GM19324 (cell line): ENCODE results near the gene MAGI2.

ENCODE experiments used
- ATAC-seq: cut with Tn5 transposase; IDR thresholded peaks from one replicate; pipeline ENCODE4 v1.9.1; 2021; ENCODE audit warnings: mild to moderate bottlenecking, moderate library complexity; ENCODE audit not compliant: unreplicated experiment, low FRiP score

The MAGI2 gene

DNA sequence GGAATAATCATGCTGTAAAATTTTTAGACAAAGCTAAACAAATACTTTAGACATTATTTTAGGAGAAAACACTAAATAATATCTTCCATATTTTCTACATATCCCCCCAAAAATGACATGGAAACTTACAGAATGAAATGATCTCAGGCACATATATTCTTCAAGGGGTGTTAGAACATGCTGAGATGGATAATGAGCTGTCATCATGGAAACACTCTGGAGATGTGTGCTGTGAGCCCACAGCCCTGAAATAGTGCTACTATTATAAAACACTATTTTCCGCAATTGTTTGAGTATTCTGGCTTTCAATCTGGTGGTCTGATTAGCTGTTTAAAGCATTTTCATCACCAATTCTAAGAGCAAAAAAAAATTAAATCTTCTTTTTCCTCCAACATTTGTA is 1269.2 kb downstream of the MAGI2 start:
- ATAC-seq = no peak

DNA sequence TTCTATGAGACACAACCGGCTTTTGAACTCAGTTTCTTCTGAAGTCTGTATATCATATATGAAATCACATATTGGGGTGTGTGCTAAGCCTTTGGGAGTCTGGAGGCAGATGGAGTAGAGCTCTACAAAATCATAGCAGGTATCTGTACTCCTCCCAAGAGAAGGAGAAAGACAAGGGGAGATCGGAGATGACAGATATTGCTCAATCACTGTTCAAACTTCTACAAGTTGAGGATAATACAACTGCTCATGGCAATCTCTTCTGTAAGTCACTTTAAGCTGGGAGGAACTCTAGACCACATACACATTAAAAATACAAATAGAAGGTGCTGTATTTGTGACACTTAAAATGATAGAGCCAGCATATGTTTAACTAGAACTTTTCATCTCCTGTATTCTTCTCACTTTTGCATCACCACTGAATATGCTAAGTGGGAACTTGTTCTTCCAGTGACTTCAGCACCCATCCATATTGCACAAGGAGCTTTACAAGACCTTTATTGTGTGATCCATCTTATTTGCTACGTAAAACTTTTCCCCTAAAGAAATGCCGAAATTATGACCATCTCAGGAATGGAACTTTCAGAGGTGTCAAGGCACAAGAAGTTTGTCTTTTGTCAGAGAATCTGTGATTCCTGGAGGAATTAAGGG is 1273.5 kb downstream of the MAGI2 start:
- ATAC-seq = no peak

DNA sequence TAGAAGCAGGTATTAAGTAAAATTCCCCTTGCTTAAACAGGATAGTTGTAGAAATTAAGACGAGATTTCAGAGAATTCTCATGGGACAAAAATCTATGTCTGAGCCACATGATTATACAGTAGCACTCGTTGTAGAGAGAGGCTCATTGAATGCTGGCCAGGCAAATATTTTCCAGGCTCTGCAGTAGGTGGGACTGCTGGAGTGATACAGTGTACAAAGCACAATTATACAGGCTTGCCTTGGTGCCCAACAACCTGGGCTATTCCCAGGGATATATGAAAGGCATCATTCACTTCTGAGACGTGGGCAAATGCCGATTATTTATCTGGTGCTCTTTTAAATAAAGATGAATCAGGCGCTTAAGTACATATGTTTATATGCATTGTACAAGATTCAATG is 1274.3 kb downstream of the MAGI2 start:
- ATAC-seq = no peak

DNA sequence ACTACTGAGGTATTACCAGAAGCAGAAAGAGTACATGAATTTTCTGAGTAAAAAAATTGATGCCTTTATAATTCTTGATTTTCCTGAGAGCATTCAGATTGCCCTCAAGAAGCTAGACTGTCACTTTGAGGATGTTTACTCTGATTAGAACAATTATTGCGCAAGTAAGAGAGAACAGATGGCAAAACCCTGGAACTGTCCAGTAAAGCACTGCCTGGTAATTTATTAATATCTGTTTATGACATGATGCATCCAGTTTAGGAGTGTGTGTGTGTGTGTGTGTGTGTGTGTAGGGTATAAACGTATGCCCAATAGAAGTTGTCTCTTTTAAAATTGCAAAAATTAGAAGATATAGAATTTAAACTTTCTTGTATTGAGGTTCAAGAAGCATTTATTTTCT is 1275.1 kb downstream of the MAGI2 start:
- ATAC-seq = no peak

DNA sequence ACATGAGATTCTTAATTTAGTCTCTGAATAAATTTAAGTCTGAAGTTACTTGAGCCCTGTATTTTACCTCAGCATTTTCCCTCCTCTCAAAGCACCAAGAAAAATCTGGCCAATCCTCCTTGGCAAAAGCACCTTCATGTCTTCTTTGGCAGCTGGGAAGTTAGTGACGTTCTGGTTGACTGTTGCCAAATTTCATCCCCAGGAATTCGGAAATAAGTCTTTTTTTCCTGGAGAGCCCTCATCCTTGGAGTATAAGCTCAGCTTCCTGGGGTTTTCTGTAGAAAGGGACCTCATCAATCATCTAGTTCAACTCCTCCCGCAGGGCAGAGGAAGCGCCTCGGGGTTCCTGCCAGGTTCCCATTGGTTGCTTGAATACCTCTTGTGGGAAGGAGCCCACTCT is 1277.3 kb downstream of the MAGI2 start:
- ATAC-seq = no peak

DNA sequence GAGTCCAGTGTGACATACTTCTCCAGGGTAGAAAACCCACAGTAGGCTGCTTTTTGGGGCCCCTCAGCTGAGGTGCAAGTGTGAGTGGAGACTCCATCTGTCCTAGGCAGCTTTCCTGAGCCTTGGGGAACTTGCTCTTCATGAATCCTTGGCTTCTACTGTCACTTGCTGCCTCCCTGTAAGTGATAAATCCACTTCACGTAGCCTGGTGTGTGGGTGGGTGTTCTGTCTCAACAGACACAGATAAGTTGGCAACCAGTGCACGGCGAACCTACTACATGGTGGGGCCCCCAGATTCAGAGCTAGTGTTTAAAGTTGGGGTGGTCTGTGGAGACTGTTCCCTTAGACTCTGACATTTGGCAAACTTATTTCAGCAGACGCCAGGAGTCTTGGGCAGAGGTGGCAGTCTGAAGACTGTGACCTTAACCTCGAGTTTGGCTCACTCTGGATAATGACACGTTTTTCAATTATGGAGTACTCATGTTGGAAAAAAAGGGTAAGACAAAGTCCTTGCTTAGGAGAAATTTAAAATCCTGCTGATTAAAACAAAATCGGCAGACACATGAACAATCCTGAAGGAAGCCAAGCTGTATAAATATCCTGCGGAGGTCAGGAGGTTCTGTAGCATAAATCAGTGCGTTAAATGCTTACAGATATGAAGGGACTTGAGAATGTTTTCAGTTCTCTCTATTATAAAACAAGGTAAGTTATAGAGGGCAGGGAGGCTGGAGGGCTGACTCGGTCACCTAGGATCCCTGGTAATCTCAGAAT is 1278.0 kb downstream of the MAGI2 start:
- no peak for ATAC-seq

DNA sequence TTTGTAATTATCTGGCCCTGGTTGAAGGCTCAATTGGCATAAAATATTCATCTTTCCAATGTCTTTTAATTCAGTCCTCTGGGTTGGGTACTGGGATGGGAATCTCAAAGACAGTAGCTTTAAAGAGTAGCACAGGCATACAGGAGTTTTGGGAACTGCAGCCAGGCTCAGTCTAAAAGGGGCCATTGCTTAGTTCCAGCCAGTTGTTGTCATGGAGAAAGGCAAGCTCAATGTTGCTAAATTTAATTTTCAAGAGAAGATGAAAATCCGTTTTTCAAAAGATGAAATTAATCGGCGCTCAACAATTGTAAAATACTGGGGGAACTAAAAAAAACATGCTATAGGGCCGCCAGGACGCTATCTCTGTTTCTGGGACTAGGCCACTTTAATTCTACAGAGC is 1279.8 kb downstream of the MAGI2 start:
- no peak for ATAC-seq

DNA sequence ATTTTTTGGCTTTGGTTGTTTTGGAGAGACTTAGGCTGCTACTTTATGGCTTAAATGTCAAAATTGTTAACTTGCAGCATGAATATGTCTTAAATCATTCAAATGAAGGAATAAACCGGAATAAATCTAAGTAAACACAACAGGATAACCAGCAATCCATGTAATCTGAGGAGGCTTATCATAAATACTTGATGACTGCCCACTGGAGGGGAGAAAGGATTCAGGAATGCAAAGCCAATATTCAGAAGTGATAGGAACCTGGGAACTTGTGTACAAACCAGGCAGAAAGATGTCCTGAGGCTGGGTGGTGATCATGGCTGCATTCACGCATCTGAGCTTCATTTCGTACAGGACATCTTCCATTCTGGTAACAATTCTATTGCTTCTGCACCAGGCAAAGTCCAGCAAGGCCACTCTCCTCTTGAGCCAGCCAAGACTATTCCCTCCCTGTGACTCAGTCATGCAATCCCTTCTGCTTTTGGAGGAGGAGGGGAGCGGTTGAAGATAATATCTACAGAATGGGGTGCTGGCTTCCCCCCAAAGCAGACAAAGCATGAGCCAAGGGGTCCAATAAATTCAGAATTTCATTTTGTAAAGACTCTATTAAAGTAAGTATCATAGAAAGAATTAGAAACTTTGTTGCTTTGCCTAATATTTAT is 1280.4 kb downstream of the MAGI2 start:
- ATAC-seq = no peak

DNA sequence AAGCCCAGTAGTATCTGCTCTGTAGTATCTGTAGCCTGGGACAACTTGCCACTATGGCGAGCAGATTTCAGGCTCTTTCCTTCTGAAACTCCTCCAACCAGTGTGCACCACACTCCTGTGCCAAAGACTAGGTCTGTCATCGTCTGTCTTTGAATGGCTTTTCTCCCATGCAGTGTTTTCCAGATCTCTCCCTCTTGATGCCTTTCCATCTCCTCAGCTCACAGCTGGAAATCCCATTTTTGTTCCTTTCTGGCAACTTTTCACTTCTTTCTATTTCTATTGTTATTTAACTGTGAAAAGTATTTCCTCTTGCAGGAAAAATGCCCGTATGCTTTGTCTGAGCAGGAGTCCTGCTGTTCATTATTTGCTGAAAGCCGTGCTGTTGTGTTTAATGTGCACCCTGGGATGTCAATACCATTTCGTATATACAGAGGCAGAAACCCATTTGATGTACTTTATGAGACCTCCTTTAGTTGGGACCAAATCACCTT is 1281.2 kb downstream of the MAGI2 start:
- ATAC-seq = no peak

DNA sequence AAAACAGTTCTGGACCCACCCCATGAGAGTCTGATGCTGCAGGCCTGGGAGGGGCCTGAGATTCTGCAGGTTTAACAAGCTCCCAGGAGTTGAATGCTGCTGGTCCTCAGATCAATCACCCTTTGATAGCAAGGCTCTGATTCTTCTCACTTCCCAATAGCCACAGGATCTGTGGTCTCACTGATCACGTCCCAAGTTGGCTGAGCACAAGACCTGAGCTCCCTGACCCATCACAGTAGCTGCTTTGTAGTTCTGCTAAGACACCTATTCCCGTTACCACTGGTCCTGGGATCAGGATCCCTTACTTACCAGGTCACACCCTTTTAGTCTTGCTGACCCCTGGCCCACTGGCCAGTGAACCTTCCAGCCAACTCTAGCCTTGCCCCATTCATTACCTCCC is 1282.1 kb downstream of the MAGI2 start:
- no peak for ATAC-seq

DNA sequence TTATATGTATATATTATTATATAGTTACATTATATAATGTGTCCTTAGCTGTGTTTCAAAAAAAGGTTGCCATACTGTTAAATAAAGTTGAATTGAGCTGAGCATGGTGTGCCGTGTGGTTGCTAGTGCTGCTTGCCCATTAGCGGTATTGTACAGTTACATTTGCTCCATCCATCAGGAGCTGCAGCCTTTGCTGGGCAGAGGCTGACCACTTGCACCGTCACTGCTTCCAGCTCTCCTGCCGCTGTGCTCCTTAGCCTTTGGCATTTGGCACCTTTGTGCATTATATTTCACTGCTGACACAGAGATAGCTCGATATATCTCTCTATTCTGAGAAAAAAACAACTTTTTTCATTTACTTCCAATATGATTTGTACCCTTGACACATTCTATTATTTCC is 1282.7 kb downstream of the MAGI2 start:
- ATAC-seq = no peak

DNA sequence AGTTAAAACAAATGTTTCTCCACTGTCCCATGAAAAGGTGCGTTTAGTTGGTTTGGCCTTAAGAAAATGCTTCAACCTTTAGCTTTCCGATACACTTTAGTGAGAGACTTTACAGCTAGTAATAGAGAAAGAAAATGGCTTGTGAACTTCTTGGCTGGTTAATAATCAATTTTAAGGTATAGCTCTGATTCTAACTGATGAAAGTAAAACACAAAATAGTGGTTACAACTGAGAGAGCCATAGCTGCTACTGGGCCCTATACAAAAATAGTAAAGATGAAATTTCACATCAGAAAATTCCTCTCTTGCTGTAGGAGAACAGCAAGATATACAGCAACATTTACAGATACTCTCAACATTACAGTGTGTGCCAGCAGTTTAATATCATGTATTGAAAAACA is 1283.5 kb downstream of the MAGI2 start:
- no peak for ATAC-seq

DNA sequence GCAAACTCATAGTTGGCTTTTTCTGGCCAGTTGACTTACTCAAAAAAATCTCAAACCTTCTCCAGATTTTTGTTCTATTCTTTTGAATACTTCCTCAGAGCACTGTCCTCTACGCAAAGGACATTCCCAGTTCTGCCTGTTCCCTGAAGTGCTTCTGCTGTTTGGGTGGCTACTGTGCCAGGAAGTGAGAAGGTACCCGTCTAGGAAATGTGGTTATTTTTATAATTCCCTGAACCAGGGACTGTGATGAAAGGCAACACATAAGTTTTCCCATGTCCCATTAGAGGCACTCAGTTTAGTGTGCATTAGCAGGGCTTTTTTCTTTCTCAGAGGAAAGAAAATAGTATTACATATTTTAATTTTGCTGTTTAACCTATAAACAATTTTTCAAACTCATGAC is 1284.6 kb downstream of the MAGI2 start:
- no peak for ATAC-seq

DNA sequence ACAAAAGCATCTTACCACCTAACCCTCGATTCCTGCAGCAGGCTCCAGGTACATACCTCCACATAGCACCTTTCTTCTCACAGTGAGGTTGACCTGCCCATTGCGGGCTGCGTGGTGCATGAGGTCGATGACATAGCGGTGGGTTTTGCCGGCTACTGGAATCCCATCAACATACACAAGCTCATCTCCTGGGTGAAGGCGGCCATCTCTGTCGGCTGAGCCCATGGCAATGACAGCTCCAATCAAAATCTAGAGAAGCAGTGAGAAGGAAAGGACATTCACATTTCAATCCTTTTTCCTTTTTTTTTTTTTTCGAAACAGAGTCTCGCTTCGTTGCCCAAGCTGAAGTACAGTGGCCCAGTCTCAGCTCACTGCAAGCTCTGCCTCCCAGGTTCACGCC is 1285.6 kb downstream of the MAGI2 start:
- ATAC-seq = no peak

DNA sequence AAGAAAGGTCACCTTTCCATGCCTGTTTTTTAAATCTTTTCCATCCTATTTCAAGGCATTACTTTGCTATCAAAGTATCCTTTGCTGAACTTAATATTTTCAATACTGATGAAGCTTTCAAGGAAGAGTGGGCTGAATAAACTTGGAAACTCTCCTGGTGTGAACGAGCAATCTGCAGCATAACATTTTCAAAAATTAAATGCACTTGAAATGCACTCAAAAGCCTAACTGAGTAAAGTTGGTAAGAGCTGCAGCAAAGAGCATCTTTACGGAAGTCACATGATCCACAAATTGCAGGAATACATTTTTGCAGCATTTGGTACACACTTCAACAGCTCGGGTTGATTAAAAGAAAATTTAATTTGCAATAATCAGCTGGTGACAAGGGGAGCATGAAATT is 1287.6 kb downstream of the MAGI2 start:
- no peak for ATAC-seq

DNA sequence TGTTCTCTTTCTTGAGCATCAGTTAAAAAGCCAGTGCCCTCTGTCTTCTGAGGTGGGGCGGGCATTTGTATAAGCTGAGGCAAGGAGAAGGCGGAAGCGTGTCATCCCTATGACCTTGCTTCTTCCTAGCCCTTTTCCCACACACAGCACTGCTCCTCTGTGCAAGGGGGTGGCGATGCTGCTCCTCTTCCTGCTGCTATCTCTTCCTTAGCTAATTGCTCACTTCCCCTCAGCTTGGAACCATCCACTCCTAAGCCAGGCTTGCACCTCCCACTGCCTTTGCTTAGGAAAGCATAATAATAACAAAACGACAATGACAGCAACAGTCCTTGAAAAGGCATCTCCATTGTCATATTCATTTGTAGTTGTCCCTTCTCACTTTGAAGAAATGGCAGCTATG is 1288.0 kb downstream of the MAGI2 start:
- no peak for ATAC-seq

DNA sequence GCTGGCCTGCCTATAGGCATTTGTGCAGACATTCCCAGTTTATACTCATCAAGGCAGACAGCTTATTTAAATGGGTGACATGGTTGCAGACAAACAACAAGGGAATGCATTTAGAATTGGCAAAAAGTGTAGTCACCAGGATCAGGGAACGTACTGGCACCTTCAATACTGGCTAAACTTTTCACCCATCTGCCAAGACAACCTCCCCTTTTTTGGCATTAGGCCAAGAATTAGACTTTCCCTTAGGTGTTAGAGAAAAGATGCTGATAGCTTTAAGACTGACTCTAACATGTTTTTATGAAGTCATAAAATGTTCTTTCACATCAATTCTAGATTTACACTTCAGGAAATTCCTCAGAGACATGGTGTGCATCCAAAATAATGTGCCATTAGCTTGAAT is 1289.0 kb downstream of the MAGI2 start:
- no peak for ATAC-seq

DNA sequence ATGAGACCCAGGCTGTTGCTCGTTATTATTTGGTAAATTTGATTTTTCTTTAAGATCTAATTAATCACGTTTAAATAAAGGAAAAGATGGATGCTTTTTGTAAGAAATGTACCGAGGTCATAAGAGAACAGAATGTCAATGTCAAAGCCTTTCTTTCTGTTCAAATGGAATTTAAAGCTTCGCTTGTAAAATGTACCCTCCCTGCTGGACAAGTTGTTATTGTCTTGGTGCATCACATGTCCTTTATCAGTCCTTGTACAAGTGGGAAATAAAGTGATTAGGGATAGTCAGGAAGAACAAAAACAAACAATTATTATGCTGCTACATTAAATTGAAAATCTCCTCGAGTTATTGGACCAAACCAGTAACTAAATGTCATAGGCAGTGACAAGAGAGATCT is 1291.7 kb downstream of the MAGI2 start:
- ATAC-seq = no peak

DNA sequence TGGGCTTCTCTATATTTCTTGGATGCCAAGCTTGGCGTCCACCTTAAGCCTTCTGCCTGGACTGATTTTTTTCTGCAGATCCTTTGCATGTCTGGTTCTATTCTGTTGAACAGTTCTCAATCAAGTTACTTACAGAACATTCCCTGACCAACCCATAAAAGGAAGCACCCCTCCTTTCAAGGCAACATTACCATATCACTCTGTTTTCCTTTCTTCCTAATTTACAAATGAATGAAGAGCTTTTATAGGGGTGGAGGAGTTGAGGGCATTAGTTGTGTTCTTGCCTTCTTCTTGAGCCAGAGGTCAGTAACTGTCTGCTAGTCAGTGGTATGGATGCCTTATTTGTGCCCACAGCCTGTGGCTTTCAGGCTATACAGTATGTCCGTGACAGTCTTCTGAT is 1293.9 kb downstream of the MAGI2 start:
- ATAC-seq = no peak

DNA sequence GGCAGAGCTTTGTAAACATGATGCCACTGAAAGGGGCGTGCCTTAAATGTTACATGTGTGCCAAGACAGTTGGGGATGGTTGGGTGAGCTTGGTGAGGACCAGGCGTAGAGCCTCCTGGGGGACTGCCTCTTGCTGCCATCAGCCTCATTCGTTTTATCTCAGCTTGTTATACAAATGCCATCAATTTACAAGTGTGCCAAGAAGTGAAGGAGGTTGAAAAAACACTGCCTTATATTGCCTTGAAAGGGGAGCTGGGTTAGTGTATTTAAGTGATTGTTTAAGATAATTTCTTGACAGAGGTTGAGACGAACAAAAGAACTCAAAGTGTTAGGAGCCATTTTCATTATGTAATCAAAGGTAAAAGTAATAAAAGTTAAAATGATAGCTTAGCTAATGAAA is 1300.2 kb downstream of the MAGI2 start:
- no peak for ATAC-seq

DNA sequence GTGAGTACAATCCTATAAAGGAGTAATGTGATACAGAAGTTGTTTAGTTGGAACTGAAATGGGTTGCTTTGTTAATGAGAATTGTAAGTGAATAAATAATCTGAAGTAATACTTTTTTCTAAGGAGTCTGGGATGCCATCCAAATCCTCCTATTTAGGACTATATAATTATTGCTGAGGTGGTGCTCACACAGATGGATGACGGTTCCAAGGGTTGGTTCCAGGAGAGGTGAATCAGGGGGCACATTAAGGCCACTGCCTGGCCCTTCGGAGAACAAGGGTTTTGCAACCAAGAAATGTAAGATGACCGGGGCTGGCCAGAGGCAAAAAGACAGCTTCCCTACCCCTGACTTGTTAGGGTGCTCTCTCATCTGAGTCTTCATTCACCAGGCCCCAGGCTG is 1302.2 kb downstream of the MAGI2 start:
- ATAC-seq = no peak

DNA sequence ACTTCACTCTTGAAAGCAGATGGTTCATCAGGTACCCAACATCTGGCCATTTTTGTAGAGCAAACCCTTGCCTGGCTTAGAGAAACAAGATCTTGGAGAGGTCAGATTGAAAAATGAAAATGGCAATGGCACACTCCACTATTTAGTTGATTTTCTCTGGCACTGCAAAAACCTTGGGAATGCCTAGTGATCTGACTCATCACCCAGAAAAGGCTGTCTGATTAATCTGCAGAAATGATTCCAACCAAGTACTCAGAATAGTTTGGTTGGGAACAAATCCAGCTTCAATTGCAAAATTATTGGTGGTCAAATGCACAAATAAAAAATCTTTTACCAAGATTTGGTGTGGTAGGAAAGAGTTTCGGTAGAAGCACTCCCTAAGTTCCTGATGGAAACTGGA is 1303.7 kb downstream of the MAGI2 start:
- no peak for ATAC-seq
